UCSD-AML1 (cell line): Measurements from ENCODE around the gene FTCDNL1.

Experiments used
- DNase-seq: peaks from one replicate; lab custom pipeline; 2025; ENCODE audit not compliant: unreplicated experiment; lab: John Stamatoyannopoulos, UW

FTCDNL1 gene

GRCh38 chr2:199850718-199851500 lies at the start of gene FTCDNL1:
Gene FTCDNL1 (minus strand): TSS chr2:199851192. CDS start chr2:199848962, 2,230 bp downstream.
- DNase-seq = peak; percentile 64

- no peak for DNase-seq
These were observed 45.6 kb upstream of the FTCDNL1 start for GRCh38 chr2:199896617-199897016.

GRCh38 chr2:199895406-199895805 lies 44.4 kb upstream of the FTCDNL1 start:
- no peak for DNase-seq

DNA sequence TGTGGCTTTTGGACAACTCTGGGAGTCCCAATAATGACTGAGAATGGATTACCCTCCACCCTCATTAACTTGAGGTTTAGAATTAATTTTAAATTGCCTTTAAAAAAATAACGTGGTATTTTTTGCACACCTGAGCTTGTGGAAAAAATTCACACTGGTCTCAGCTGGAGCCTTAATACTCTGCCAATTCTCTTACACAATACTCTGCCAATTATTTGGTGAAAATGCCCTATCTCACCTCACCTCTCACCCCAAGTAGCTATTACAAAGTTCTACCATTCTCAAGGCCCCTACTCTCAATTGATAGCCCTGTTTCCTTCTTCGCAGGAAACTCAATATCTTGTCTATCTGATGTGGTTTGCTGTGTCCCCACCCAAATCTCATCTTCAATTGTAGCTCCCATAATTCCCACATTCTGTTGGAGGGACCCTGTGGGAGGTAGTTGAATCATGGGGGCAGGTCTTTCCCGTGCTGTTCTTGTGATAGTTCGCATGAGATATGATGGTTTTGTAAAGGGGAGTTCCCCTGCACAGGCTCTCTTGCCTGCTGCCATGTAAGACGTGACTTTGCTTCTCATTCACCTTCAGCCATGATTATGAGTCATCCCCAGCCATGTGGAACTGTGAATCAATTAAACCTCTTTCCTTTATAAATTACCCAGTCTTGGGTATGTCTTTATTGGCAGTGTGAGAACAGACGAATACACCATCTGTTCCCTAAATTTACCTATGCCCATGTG lies 32.7 kb upstream of the FTCDNL1 start:
- DNase-seq = no peak

GRCh38 chr2:199882667-199883066 lies 31.7 kb upstream of the FTCDNL1 start:
- no peak for DNase-seq

DNA sequence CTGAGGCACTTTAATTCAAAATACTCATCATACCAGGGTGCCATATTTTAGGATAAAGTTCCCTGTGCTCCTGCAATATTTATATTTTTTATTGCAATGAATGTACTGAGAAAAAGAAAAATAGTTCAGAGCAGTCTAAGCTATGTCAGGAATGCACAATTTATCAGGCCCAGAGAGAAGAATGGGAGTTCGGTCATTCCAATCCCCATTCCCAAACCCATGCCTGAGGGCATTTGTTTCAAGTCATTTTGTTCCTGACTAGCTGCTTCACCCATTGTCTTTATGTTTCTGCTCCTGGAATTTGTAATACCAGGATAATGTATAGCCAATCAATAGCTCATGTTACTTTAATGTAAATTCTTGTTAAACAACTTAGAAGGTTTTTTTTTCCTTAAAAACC lies 24.4 kb upstream of the FTCDNL1 start:
- DNase-seq = no peak

DNA sequence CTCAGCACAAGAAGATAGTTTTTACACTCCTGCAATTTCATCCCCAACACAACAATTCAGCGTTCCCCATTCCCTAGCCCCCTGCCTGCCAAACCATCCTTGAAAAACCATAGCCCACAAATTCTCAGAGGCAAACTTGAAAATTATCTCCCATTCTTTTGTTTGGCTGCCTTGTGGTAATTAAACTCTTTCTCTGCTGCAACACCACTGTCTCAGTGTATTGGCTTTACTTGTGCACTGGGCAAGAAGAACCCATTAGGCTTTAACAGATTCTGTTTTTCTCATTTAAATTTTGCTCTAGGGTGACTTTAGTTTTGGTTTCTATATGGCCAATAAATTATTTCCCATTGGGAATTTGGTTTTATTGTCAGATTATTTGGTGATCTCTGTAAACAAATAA lies 23.2 kb upstream of the FTCDNL1 start:
- DNase-seq = no peak

DNA sequence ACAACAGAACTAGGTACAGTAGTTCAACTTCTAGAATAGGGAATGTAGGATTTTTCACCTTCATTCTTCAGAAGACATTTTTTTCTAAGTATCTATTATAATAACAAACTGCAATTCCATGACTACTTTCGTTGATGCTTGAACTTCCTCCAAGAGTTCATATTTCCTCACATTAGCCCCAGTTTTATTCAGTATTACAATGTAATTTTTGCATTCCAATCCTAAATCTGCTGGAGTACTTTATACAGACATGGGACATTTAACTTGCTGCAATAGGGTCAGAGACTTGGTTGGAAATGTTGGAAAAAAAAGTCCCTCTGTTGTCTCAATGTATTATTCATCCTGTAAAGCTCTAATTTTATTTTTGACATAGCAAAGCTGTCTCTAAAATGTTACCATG lies 19.6 kb upstream of the FTCDNL1 start:
- DNase-seq = no peak

- no peak for DNase-seq
These were observed 18.7 kb upstream of the FTCDNL1 start for GRCh38 chr2:199869653-199870052.

DNA sequence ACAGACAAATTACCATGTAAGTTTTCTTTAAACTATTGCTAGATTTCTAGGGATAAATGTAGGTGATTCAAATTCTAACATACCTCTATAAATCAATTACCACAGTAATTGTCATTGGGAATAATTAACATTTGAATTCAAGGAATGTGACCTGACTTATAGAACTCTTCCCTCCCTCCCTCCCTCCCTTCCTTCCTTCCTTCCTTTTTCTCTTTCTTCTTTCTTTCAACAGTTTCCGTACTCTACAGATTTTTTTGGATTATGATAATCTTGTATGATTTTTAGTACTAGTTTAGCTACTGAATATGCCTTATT lies 18.2 kb upstream of the FTCDNL1 start:
- no peak for DNase-seq

GRCh38 chr2:199868431-199869226 lies 17.6 kb upstream of the FTCDNL1 start:
- no peak for DNase-seq

- no peak for DNase-seq
These were observed 14.9 kb upstream of the FTCDNL1 start for GRCh38 chr2:199865905-199866304.

DNA sequence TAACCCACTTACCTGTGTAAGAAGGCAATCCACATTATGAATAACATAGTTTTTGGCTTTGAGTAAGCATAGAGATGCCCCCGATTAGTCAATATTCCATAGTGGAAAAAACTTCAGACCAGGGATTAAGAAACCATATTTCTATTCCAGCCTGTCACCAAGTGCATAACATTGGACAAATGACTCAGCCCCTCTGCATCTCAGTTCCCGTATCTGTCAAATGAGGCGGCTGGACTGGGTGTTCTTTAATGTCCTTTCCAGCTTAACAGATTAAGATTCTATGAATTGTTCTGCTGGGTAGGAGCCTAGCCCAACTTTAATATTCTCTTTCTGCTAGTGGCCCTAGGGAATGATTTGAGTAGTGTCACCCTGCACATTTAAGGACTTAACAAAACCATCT lies 11.8 kb upstream of the FTCDNL1 start:
- DNase-seq = no peak

GRCh38 chr2:199861132-199861774 lies 10.3 kb upstream of the FTCDNL1 start:
- no peak for DNase-seq

- no peak for DNase-seq
These were observed 4.8 kb upstream of the FTCDNL1 start for GRCh38 chr2:199855812-199856211.

DNA sequence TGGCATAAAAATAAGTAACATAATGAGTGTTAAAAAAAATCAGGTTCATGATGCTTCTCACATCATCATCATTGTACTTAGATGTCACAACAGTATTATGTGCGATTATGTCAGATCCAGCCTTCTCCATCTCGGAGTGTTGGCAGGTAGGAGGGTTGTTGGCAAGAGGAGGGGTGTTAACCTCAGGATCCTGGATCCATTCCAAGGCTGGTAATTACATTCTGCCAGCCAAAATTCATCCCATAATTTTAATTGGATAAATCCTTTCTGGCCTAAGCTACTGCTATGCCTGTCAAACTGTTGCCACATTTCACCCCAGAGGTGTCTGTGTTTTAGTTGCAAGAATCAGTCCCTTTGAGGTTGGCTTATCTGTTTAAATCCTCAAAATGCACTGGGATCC lies 891 bp upstream of the FTCDNL1 start:
- DNase-seq = no peak

- DNase-seq = no peak
These were observed 464 bp upstream of the FTCDNL1 start for GRCh38 chr2:199851501-199851810.

DNA sequence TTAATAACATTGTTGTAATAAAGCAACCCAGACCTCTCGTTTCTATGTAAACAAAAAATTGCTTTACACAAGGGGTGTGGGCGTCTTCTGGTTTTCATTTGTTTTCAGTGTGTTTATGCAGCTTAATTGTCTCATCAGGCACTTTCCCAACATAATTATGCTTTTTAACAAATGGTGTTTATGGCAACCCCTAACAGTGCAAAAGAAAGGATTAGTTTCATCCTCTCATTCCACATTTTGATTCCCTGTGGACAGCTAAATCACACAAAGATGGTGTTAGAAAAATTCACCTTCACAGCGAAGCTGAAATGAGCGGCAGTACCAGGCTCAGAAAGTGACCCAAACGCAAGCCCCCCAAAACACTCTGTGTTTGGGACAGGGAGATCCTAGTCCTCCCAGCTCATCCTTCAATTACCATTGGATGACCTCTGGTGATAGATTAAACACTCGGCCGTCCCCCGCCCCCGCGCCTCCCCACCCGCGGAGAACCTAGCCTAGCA lies 724 bp downstream of the FTCDNL1 start:
- DNase-seq = no peak

GRCh38 chr2:199848389-199849130 lies 2.4 kb downstream of the FTCDNL1 start:
- DNase-seq = no peak

- DNase-seq = no peak
These were observed 3.7 kb downstream of the FTCDNL1 start for GRCh38 chr2:199847181-199847864.
